ENCODE results near the gene MAS1. TPM values are rescaled to one million over a fixed set of nuclear protein-coding genes. Genes with fewer than 3 reads are reported as not detected.

The MAS1 gene
- total and polyA plus RNA-seq, 2 of the 13 experiments (the other 11 are each of a cell fraction or from before 2014, with no cell fraction given) = not detected

DNA sequence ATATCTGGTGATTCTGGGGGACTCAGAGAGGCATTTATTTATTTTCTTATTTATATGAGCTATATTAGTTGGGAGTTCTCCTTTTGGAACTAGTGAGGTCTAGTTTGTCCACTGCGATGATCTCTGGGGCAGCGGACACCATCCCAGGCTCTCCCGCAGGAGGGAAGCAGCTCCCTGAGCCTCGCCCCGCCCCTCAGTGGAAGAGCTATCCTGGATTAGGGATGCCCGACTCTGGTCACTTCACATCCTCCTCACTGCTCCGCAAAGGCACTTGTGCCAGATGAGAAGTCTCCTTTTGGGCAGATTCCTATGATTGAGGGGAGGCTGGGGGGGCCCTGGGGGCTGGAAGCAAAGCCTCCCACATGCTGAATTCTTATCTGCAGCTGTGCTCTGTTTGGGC is 3.6 kb upstream of the MAS1 start (continued):
- TF ChIP-seq ZNF782 (CRISPR knock-in tag; IDR thresholded peaks at IDR 0.05; ENCODE audit: borderline replicate concordance) (no peak), ZSCAN25 (CRISPR knock-in tag; IDR thresholded peaks at IDR 0.05) (no peak), ZSCAN5A (CRISPR knock-in tag; IDR thresholded peaks at IDR 0.05; ENCODE audit: borderline replicate concordance) (no peak), KDM4B (CRISPR knock-in tag; IDR thresholded peaks at IDR 0.05) (no peak)

DNA sequence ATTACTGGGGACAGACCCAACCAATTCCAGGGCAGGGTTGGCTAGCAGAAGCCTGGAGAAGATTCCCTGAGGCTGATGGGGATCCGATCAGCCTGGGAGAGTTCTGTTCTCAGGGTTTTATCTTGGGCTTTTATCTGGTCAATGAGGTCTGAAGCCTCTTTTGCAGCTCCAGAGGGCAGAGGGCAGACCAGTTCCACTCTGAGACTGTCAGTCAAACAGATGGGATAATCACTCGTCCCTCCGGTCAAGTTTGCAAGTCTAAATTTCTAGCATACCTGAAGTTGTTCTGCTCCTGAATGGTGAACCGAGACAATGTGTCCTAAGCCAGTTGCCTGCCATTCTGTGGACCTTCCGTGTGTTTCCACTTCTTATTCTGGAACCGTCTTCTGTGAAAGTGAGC is 3.0 kb upstream of the MAS1 start:
- no peaks in the 10 kb centered on the region for H4K20me1 ChIP-seq (ENCODE audit: insufficient read depth, low read length)
- H3K27me3 ChIP-seq (ENCODE audit: control insufficient read depth in 1 of 2, insufficient read depth in 2 of 2, low read length in 2 of 2) = peaks cover 12 to 65% of the 10 kb centered on the region in 2 experiments
- no peak overlapping the region for H3K4me2 ChIP-seq (ENCODE audit: low read depth, low read length)
- ChIA-PET CTCF (ENCODE audit: low intra/inter-chr PET ratio, low total read pairs) (no interaction called here), POLR2A (no interaction called here)
- no peak overlapping the region for H3K4me3 ChIP-seq (replicated peaks in 1 of 3; ENCODE audit: insufficient read depth in 1 of 3, low read depth in 2 of 3, low read length in 3 of 3)
- BruUV-seq (replicated peaks) = no TSS peak
- H2AFZ ChIP-seq (ENCODE audit: low read length) = no peak overlapping the region
- H3K27ac ChIP-seq (ENCODE audit: extremely low read length, insufficient read depth, low read length) = no peak overlapping the region
- no peak for FAIRE-seq
- peak; percentile 10 for DNase-seq (ENCODE audit: low spot score)
- intact Hi-C loops (cut with micrococcal nuclease; ENCODE audit: unreplicated experiment) (no loop called here), in situ Hi-C loops (cut with HindIII; ENCODE audit: extremely low pct_ligation_motif_present, low pct_unique_long_range_greater_than_20kb) (no loop called here)
- no peaks in the 10 kb centered on the region for H3K36me3 ChIP-seq (replicated peaks in 1 of 2; ENCODE audit: control insufficient read depth in 1 of 2, insufficient read depth in 2 of 2, low read length in 2 of 2)
- no peaks in the 10 kb centered on the region for H3K4me1 ChIP-seq (ENCODE audit: insufficient read depth, low read length)
- 1% methylated on average over 6 of the region's 6 CpGs for WGBS (ENCODE audit: low lambda C conversion rate)
- ATAC-seq = peak; percentile 63
- no peaks in the 10 kb centered on the region for H3K79me2 ChIP-seq (ENCODE audit: insufficient read depth, low read length)
- H3K9ac ChIP-seq (ENCODE audit: insufficient read depth, low read depth, low read length) = no peak overlapping the region
- no peaks in the 10 kb centered on the region for H3K9me3 ChIP-seq (ENCODE audit: low read length)
- TF ChIP-seq, protein P1, sequence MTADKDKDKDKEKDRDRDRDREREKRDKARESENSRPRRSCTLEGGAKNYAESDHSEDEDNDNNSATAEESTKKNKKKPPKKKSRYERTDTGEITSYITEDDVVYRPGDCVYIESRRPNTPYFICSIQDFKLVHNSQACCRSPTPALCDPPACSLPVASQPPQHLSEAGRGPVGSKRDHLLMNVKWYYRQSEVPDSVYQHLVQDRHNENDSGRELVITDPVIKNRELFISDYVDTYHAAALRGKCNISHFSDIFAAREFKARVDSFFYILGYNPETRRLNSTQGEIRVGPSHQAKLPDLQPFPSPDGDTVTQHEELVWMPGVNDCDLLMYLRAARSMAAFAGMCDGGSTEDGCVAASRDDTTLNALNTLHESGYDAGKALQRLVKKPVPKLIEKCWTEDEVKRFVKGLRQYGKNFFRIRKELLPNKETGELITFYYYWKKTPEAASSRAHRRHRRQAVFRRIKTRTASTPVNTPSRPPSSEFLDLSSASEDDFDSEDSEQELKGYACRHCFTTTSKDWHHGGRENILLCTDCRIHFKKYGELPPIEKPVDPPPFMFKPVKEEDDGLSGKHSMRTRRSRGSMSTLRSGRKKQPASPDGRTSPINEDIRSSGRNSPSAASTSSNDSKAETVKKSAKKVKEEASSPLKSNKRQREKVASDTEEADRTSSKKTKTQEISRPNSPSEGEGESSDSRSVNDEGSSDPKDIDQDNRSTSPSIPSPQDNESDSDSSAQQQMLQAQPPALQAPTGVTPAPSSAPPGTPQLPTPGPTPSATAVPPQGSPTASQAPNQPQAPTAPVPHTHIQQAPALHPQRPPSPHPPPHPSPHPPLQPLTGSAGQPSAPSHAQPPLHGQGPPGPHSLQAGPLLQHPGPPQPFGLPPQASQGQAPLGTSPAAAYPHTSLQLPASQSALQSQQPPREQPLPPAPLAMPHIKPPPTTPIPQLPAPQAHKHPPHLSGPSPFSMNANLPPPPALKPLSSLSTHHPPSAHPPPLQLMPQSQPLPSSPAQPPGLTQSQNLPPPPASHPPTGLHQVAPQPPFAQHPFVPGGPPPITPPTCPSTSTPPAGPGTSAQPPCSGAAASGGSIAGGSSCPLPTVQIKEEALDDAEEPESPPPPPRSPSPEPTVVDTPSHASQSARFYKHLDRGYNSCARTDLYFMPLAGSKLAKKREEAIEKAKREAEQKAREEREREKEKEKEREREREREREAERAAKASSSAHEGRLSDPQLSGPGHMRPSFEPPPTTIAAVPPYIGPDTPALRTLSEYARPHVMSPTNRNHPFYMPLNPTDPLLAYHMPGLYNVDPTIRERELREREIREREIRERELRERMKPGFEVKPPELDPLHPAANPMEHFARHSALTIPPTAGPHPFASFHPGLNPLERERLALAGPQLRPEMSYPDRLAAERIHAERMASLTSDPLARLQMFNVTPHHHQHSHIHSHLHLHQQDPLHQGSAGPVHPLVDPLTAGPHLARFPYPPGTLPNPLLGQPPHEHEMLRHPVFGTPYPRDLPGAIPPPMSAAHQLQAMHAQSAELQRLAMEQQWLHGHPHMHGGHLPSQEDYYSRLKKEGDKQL (CRISPR knock-in tag; IDR thresholded peaks at IDR 0.05; ENCODE audit: low read depth) = no peak
- no peak for TF ChIP-seq EP300 (IDR thresholded peaks at IDR 0.05; ENCODE audit: low read depth in 2 of 2, low read length in 2 of 2)
- no peak for TF ChIP-seq EP300 (CRISPR knock-in tag; IDR thresholded peaks at IDR 0.05; ENCODE audit: borderline replicate concordance)
- no peak for TF ChIP-seq ZNF766 (CRISPR knock-in tag; IDR thresholded peaks at IDR 0.05; ENCODE audit: borderline replicate concordance)
- no peak for TF ChIP-seq SNRNP70 (IDR thresholded peaks at IDR 0.05; ENCODE audit: low read depth, low read length)
- no peak for TF ChIP-seq MTF2 (CRISPR knock-in tag; IDR thresholded peaks at IDR 0.05; ENCODE audit: borderline replicate concordance)
- TF ChIP-seq ESRRA (CRISPR knock-in tag; IDR thresholded peaks at IDR 0.05; ENCODE audit: low read depth) = no peak
- TF ChIP-seq, protein P2, sequence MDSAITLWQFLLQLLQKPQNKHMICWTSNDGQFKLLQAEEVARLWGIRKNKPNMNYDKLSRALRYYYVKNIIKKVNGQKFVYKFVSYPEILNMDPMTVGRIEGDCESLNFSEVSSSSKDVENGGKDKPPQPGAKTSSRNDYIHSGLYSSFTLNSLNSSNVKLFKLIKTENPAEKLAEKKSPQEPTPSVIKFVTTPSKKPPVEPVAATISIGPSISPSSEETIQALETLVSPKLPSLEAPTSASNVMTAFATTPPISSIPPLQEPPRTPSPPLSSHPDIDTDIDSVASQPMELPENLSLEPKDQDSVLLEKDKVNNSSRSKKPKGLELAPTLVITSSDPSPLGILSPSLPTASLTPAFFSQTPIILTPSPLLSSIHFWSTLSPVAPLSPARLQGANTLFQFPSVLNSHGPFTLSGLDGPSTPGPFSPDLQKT (CRISPR knock-in tag; IDR thresholded peaks at IDR 0.05; ENCODE audit: borderline replicate concordance) = no peak
- no peak for TF ChIP-seq RFXAP (CRISPR knock-in tag; IDR thresholded peaks at IDR 0.05; ENCODE audit: borderline replicate concordance)
- no peak for TF ChIP-seq ZNF768 (CRISPR knock-in tag; IDR thresholded peaks at IDR 0.05)
- no peak for TF ChIP-seq ZNF33B (CRISPR knock-in tag; IDR thresholded peaks at IDR 0.05)

Measured in HepG2 (cell line).